GM21529 (cell line): ENCODE measurements around the gene NGEF.
"Not testable (repeated sequence)": the region's sequence is repeated elsewhere in the genome, so short reads cannot be mapped to it uniquely, and the experiment has no call there.

Experiments used
- ATAC-seq: cut with Tn5 transposase; IDR thresholded peaks from one replicate; pipeline ENCODE4 v1.9.1; 2021; ENCODE audit not compliant: unreplicated experiment

Gene NGEF

GRCh38 chr2:233023761-233024410 is 10.8 kb upstream of the NGEF start:
- no peak for ATAC-seq

DNA sequence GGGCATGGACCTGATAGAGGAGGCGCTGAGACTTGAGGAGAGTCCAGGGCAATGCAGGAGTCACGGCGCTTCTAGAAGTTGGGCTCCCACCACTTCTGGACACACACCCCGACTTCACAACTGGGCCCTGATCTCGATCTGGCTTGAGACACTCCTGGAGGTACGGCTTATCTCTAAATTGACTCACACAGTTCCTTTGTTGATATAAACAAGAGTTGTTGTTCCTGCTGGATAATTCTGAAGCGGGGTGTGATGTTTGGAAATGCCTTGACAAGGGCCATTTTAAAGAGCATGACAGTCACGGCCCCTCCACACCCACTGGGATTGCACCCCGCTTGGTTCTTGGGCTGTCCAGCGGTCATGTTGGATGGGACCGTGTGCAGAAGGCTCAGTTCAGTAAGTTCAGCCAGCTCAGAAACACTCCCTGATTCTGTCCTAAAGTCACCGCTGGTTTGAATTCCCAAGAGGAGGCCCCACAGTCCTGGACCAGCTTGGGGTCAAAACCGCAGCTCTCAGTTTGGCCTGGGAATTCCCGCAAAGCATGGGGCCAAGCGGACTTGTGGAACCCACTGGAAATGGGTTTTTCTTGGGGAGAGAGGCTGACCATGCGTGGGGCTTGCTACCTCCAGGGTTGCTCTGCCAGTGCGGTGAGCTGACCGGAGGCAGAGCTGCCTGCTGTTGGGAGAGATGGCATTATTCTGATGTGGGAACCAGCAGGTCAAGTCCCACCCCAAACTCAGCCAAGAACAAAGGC is 10.1 kb upstream of the NGEF start:
- ATAC-seq, result no peak

DNA sequence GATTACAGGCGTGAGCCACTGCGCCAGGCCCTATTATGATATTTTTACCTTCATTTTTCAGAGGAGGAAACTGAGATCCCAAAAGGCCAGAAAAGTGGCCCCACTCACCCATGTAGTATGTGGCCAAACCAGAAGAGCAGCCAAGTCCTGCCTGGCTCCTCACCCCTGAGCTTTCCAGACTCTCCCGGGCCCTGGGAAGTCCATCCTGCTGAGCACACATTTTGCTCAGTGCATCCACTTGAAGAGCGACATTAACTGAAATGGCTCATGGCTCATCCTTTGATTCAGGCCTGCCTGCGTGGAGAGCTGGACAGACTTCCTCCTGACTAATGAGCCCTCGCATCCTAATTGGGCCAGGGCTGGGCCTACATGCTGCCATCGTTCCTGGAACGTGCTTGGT is 9.5 kb upstream of the NGEF start:
- ATAC-seq, result no peak

DNA sequence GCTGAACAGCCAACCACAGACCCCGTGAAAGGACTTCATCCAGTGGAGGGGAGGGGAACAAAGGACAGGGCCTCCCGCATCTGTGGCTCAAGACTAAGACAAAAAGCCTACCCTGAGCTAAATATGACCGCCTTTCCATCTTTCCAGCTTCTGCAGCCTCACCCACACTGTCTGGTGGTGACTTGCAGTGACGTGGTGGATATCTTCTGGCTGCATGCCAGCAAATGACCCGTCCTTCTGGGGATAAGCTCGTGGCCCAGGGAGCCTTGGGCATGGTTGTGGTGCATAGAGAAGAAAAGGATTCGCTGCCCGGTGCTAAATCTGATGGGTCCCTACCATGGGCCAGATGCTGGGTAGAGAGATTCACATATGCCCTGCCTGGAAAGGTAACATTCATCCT is 8.7 kb upstream of the NGEF start:
- ATAC-seq, result no peak

DNA sequence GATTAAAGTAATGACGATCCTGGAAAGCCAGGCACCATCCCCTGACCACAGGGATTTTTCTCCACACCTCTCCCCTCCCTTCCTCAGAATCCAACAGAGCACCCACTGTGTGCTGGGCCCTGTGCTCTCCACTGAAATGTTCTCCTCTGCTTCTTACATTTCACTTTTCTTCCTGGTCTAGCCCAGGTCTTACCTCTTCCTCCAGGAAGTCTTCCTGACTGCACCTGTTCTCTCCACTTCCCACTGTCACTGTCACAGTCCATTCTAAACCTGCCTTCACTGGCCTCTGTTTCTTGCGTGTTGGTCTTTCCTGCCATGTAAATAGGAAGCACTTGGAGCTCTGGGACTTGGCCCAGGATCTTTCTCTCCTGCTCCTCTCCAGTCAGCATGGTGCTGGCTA is 7.4 kb upstream of the NGEF start:
- no peak for ATAC-seq

GRCh38 chr2:233019610-233020009 is 6.6 kb upstream of the NGEF start:
- not testable (repeated sequence) for ATAC-seq

GRCh38 chr2:233017947-233018346 is 4.9 kb upstream of the NGEF start:
- ATAC-seq, result no peak

DNA sequence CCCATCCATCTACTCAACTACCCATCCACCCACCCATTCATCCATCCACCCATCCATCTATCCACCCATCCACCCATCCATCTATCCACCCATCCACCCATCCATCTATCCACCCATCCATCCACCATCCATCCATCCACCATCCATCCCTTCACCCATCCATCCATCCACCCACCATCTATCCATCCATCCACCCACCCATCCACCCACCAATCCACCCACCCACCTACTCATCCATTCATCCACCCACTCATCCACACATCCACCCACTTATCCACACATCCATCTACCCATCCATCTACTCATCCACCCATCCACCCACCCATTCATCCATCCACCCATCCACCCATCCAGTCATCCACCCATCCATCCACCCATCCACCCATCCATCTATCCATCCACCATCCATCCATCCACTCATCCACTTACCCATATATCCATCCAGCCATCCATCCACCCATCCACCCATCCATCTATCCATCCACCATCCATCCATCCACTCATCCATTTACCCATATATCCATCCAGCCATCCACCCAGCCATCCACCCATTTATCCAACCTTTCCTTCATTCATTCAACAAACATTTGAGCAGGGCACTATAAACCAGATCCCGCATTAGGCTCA is 2.1 kb upstream of the NGEF start:
- ATAC-seq, result no peak

DNA sequence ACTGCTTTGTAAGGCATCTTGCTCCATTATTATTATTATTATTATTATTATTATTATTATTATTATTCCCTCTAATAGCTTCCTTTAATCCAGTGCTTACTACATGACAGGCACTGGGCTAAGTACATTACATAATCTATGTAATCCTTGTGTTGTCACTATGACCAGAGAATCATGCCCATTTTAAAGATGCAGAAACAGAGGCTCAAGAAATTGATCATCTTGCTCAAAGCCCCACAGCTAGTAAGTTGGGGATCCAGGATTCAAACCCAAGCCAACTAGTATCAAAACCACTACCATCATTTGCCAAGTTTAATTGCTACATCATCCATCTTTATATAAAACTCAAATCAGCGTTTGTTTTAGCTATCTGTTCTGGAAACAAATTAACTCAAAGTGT is 594 bp upstream of the NGEF start:
- no peak for ATAC-seq

DNA sequence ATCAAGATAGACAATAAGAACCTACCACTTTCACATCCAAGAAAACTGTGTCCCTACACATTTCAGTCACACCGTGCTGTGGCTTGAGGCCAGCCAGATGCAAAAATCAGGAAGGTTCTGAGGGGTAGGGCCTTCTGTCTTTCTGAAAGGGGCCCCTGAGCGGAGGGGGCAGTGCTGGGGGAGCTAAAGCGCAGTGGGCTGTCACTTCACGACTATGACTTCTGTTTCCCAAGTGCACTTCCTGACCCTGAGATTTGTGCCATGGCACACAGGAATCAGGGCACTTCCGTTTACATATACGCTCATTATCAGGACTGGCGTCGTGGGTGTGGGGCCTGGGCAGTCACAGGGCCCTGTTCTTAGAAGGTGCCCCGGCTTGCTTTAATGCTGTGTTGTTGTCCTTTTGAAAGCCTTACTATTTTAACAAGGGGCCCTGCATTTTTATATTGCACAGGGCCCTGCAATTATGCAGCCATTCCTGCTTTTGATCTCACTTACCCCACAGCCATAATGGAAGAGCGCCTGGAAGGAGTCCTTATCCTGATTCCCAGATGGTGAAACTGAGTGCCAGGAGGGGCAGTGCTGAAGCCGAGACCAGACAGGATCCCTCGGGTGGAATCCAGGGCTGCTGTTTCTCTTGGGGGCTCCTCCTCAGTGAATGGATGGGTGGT is 620 bp downstream of the NGEF start:
- no peak for ATAC-seq

GRCh38 chr2:233011702-233012131 is 1.3 kb downstream of the NGEF start:
- no peak for ATAC-seq

DNA sequence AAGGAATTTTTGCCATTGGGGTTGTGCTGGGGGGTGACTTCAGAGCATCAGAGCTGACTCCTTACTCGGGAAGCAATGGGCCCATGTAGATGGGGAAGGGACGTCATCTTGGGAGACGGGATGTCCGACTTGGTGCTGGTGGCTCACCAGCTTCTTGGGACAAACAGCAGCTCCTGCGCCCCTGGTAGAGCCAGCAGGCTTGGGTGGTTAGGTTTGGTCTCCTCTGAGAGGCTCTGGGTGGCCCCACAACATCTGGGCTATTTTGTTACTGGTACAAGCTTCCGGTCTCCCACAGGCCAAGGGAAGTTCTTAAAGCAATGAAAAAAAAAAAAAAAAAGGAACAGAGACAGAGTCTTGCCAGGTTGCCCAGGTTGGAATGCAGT is 1.8 kb downstream of the NGEF start:
- ATAC-seq, result no peak

DNA sequence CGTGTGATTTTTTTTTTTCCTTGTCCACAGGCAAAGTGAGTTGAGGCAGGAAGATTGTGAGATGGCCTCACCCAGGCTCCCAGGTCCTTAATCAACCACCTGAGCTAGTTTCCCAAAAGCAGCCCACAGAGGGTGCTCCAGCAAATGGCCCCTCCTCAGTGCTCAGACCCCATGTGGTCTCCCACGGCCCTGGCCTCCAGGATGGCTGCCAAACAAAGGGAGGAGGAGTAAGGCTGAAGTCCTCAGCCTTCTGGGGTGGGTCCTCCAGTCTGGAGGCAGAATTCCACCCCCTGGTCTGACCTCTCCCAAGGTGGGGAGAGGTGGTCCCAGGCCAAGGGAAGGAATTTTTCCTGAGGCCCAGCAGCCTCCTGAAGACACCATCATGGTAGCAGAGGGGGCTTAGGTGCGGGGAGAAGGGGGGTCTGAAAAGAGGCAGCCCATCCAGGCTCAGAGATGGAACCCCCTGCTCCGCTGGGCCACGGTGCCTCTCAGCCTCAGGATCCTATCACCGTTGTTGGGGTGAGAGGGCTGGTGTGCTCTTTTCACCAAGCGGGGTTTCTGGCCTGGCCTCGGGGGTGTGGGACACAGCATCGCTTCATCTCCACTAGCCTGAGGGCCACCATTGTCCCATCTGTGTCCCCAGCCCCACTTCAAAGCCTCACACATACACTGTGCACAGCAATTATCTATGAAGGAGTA is 2.3 kb downstream of the NGEF start:
- no peak for ATAC-seq

GRCh38 chr2:233009661-233010060 is 3.4 kb downstream of the NGEF start:
- ATAC-seq, result no peak

GRCh38 chr2:233007739-233008138 is 5.3 kb downstream of the NGEF start:
- ATAC-seq, result no peak

GRCh38 chr2:233007270-233007669 is 5.8 kb downstream of the NGEF start:
- no peak for ATAC-seq

DNA sequence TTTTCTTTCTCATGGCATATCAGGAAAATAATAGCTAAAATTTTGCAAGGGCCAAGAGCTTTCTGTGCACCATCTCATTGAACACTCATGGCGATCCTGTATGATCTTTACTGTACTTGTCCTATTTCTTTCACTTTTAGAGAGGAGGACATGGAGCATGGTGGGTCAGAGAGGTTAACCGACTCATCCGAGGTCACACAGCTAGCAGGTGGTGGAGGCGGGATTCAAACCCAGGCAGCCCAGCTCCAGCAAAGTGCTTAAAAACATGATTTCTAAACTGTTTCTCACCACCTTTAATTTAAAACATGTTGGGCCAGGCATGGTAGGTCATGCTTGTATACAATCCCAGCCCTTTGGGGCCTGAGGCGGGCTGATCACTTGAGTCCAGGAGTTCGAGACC is 6.4 kb downstream of the NGEF start:
- no peak for ATAC-seq

- no peak for ATAC-seq
Observed at GRCh38 chr2:233005096-233005495, 8.0 kb downstream of the NGEF start.

DNA sequence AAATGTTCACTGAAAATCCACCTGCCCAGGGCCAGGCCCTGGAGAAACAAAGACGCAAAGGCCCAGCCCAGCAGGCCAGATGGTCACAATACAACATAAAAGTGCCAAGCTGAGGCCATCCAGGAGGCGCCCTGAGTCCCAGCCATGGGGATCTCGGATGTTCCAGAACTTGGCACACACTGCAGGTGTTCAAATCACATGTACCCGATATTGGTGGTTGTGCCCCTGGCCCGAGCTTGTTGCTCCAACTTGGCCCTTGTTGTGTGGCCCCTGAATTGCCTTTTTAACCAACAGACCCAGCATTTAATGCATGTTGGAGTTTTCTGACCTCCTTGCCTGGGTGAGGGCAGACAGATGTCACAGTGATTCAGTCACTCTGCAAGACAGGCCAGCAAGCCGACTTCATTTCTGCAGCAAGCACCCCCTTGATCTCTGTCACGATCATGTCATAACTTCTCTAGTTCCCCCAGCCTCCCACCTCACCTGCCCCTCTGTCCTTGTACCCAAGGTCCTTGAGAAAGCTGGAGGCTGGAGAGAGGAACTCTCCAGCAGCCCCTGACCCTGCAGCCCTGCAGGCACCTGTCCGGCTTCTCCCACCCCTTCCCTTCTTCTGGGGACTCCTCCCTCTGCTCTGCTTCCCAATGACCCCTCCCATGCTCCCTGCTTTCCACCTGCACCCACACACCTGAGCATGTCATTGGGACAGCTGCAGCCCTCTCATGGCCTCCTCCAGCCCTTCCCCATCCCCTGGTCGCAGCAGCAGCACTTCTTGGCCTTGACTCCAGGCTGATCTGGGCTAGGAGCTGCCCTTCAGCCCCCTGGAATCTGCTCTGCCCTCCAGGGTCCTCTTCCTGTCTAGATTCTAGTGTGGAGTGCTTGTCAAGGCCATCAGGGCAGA is 9.1 kb downstream of the NGEF start:
- ATAC-seq, result no peak
